ENCODE measurements around the gene FSTL4. TPM values are rescaled to one million over a fixed set of nuclear protein-coding genes. Genes with fewer than 3 reads are reported as not detected.

Gene FSTL4
- total and polyA plus RNA-seq, 2 donors (not counting 1 experiment from before 2014, with no cell fraction given): 0.31 to 6.7 TPM

DNA sequence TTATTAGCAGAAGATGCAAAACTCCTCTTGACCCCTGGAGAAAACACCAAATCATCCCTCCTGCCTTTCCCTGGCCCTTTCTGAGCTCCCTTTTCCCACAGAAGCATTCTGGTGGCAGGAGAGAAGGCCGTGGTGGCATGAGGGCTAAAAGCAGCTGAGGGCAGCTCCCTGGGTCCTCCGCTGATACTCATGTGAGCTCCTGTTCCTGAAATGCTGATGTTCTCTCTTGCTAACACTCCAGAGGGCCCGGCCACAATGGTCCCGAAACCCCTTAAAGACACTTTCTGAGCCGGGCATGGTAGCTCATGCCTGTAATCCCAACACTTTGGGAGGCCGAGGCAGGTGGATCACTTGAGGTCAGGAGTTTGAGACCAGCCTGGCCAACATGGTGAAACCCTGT is 377.4 kb downstream of the FSTL4 start:
- Histone ChIP-seq H3K9ac (ENCODE audit: low read length) (no peak overlapping the region), H3K79me2 (ENCODE audit: control insufficient read depth, insufficient read depth, low read length) (no peaks in the 10 kb centered on the region), H3K36me3 (replicated peaks in 1 of 2; ENCODE audit: control extremely low read depth in 1 of 2, control insufficient read depth in 1 of 2, extremely low read depth in 1 of 2, insufficient read depth in 2 of 2, low read length in 1 of 2) (no peaks in the 10 kb centered on the region), H3K4me1 (ENCODE audit: control insufficient read depth in 2 of 2, insufficient read depth in 2 of 2, low read length in 2 of 2) (no peaks in the 10 kb centered on the region), H3K4me2 (replicated peaks; ENCODE audit: low read depth, low read length, poor library complexity, severe bottlenecking) (no peak overlapping the region), H3K9me3 (ENCODE audit: control extremely low read depth in 1 of 3, control insufficient read depth in 2 of 3, insufficient read depth in 1 of 3, low read length in 2 of 3) (no peaks in the 10 kb centered on the region), H3K27ac (ENCODE audit: low read length in 2 of 2) (no peak overlapping the region), H4K20me1 (ENCODE audit: control insufficient read depth, insufficient read depth, low read length, poor library complexity, severe bottlenecking) (no peaks in the 10 kb centered on the region), H3K4me3 (ENCODE audit: control extremely low read depth in 1 of 5, extremely low read depth in 1 of 5, insufficient read depth in 1 of 5, low read depth in 2 of 5, low read length in 4 of 5) (no peak overlapping the region), H2AFZ (ENCODE audit: insufficient read depth, low read depth, low read length, poor library complexity, severe bottlenecking) (no peak overlapping the region), H3K27me3 (replicated peaks in 1 of 4; ENCODE audit: control extremely low read depth in 1 of 4, control insufficient read depth in 3 of 4, insufficient read depth in 4 of 4, low read length in 3 of 4) (no peaks in the 10 kb centered on the region)
- DNase-seq: no peak
- ATAC-seq (ENCODE audit: low read depth): no peak
- ChIA-PET POLR2A (no interaction called here), CTCF (interaction anchor here (0.6 to 0.7 kb wide), 2 partner anchors 16 to 62 kb away, joined by 3 to 4 read pairs; no protein-coding TSS in a partner anchor)
- Mint-ChIP-seq H3K4me3 (no peak overlapping the region), H3K27ac (no peak overlapping the region), H3K4me1 (peaks cover 2% of the 10 kb centered on the region), H3K9me3 (ENCODE audit: insufficient read depth) (no peaks in the 10 kb centered on the region), H3K27me3 (peaks cover 9% of the 10 kb centered on the region)
- intact Hi-C loops (cut with micrococcal nuclease): no loop called here
- TF ChIP-seq EZH2 (IDR thresholded peaks at IDR 0.05; ENCODE audit: borderline replicate concordance, insufficient read depth, low read depth, low read length, poor library complexity, severe bottlenecking) (no peak), CTCF (IDR thresholded peaks at IDR 0.05) (no peak)
- 93% methylated on average over 5 of the region's 6 CpGs for WGBS (ENCODE audit: insufficient coverage)

DNA sequence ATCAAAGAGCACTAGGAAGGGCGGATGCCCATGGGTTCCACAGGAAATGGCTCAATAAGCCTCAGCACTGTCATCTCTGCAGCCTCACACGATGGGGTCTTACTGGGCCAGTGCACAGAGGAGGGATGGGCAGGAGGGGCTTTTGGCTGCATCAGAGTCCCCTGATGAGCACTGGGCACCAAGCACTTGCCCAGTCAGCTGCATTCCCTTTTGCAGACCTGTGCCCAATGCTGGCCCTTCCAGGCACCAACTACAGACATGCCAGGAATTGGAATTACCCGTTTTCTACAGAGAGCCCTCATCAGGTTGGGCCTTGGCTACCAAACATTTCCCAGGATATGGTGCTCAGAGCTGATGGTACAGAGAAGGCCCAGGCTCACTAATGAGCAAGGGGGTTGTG is 378.1 kb downstream of the FSTL4 start:
- 78% methylated on average over 3 of the region's 3 CpGs for WGBS (ENCODE audit: insufficient coverage)
- H3K9me3 Mint-ChIP-seq (ENCODE audit: insufficient read depth): no peaks in the 10 kb centered on the region
- H3K4me1 Mint-ChIP-seq: peaks cover 2% of the 10 kb centered on the region
- H3K36me3 ChIP-seq (replicated peaks in 1 of 2; ENCODE audit: control extremely low read depth in 1 of 2, control insufficient read depth in 1 of 2, extremely low read depth in 1 of 2, insufficient read depth in 2 of 2, low read length in 1 of 2): no peaks in the 10 kb centered on the region
- H3K27me3 ChIP-seq (replicated peaks in 1 of 4; ENCODE audit: control extremely low read depth in 1 of 4, control insufficient read depth in 3 of 4, insufficient read depth in 4 of 4, low read length in 3 of 4): no peaks in the 10 kb centered on the region
- no peaks in the 10 kb centered on the region for H3K4me1 ChIP-seq (ENCODE audit: control insufficient read depth in 2 of 2, insufficient read depth in 2 of 2, low read length in 2 of 2)
- CTCF ChIA-PET: interaction anchor here (0.6 kb wide), 1 partner anchor 62 kb away, joined by 3 read pairs; no protein-coding TSS in a partner anchor
- no peak overlapping the region for H3K9ac ChIP-seq (ENCODE audit: low read length)
- TF ChIP-seq EZH2 (IDR thresholded peaks at IDR 0.05; ENCODE audit: borderline replicate concordance, insufficient read depth, low read depth, low read length, poor library complexity, severe bottlenecking) (no peak), CTCF (IDR thresholded peaks at IDR 0.05) (no peak)
- no peak overlapping the region for H3K27ac Mint-ChIP-seq
- H2AFZ ChIP-seq (ENCODE audit: insufficient read depth, low read depth, low read length, poor library complexity, severe bottlenecking): no peak overlapping the region
- H3K27me3 Mint-ChIP-seq: peaks cover 9% of the 10 kb centered on the region
- no peak overlapping the region for H3K27ac ChIP-seq (ENCODE audit: low read length in 2 of 2)
- intact Hi-C loops (cut with micrococcal nuclease): no loop called here
- H3K4me3 Mint-ChIP-seq: no peak overlapping the region
- H3K79me2 ChIP-seq (ENCODE audit: control insufficient read depth, insufficient read depth, low read length): no peaks in the 10 kb centered on the region
- H3K4me2 ChIP-seq (replicated peaks; ENCODE audit: low read depth, low read length, poor library complexity, severe bottlenecking): no peak overlapping the region
- DNase-seq (no peak), ATAC-seq (ENCODE audit: low read depth) (no peak)
- H4K20me1 ChIP-seq (ENCODE audit: control insufficient read depth, insufficient read depth, low read length, poor library complexity, severe bottlenecking): no peaks in the 10 kb centered on the region
- POLR2A ChIA-PET: no interaction called here
- no peaks in the 10 kb centered on the region for H3K9me3 ChIP-seq (ENCODE audit: control extremely low read depth in 1 of 3, control insufficient read depth in 2 of 3, insufficient read depth in 1 of 3, low read length in 2 of 3)
- no peak overlapping the region for H3K4me3 ChIP-seq (ENCODE audit: control extremely low read depth in 1 of 5, extremely low read depth in 1 of 5, insufficient read depth in 1 of 5, low read depth in 2 of 5, low read length in 4 of 5)

All from B cell (primary cell).